Thyroid gland (tissue), 4 donors: ENCODE results near the gene GBE1.

ENCODE experiments used
- POLR2A ChIP-seq, 2 donors: fragments of 450-650 bp; IDR thresholded peaks; one replicate each; pipeline ENCODE4 v1.6.1; 2017; ENCODE audit warnings: antibody characterized with exemption in 2 of 2, mild to moderate bottlenecking in 2 of 2, moderate library complexity in 1 of 2
- TF ChIP-seq, protein P1 (sequence below), 6 experiments: fragments of 200-600 bp in 3 of 6; fragments of 450-650 bp in 3 of 6; sonication (generic) in 3 of 6; IDR thresholded peaks; one replicate each; pipeline ENCODE4 v1.5.1; 2016 to 2019; ENCODE audit warnings: antibody characterized with exemption in 6 of 6, mild to moderate bottlenecking in 2 of 6, inconsistent platforms in 1 of 6, moderate library complexity in 1 of 6

DNA sequence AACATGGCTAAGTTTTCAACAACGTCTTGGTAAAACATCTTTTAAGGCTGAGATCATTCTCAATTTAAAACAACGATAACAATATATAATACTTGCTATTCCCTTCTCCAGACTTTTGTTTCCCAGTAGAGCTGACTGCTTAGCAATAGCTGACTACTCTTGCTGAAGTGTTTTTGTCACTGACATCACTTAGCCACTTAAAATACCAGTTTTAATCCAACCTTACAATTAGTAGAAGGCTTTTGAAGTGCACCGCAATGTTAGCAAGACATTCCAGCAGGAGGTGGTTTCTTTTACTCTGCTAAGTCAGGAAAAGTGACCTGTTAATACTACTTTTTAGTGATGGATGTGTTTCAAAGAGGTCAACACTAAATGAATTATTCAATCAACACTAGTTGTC, 28.7 kb upstream of the GBE1 start:
- TF ChIP-seq, protein P1, sequence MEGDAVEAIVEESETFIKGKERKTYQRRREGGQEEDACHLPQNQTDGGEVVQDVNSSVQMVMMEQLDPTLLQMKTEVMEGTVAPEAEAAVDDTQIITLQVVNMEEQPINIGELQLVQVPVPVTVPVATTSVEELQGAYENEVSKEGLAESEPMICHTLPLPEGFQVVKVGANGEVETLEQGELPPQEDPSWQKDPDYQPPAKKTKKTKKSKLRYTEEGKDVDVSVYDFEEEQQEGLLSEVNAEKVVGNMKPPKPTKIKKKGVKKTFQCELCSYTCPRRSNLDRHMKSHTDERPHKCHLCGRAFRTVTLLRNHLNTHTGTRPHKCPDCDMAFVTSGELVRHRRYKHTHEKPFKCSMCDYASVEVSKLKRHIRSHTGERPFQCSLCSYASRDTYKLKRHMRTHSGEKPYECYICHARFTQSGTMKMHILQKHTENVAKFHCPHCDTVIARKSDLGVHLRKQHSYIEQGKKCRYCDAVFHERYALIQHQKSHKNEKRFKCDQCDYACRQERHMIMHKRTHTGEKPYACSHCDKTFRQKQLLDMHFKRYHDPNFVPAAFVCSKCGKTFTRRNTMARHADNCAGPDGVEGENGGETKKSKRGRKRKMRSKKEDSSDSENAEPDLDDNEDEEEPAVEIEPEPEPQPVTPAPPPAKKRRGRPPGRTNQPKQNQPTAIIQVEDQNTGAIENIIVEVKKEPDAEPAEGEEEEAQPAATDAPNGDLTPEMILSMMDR (IDR thresholded peaks at IDR 0.05): no peak
- TF ChIP-seq POLR2A (IDR thresholded peaks at IDR 0.05): no peak
